GM12878 (cell line): ENCODE data around the gene GRIK2. TPM values are rescaled to one million over a fixed set of nuclear protein-coding genes. Genes with fewer than 3 reads are reported as not detected.

Source experiments
- ATAC-seq: fragments of 200-7000 bp; cut with Tn5 transposase; 3 replicates; pipeline ENCODE4 v1.9.1; 2020; ENCODE audit warnings: mild to moderate bottlenecking, moderate library complexity
- BruUV-seq: library from RNA; stranded (reverse); fragments of 400-500 nt; replicated peaks from 2 replicates; lab custom pipeline; 2021; lab: Mats Ljungman, UMichigan
- CTCF ChIA-PET: fragments of 300-600 bp; sonication (Branson Sonifier 250); formaldehyde crosslinking; extraction: SDS; loops from one replicate; lab custom pipeline; 2021; ENCODE audit warnings: inconsistent platforms; lab: Yijun Ruan, JAX
- POLR2A ChIA-PET: fragments of 350-600 bp; formaldehyde crosslinking; extraction: SDS; loops from one replicate; lab custom pipeline; 2021; ENCODE audit warnings: inconsistent platforms; lab: Charles Lee
- RAD21 ChIA-PET: fragments of 300-600 bp; sonication (Branson Sonifier 250); formaldehyde crosslinking; loops from one replicate; lab custom pipeline; 2023; ENCODE audit warnings: antibody characterized with exemption; ENCODE audit not compliant: unreplicated experiment; lab: Charles Lee
- SMC1A ChIA-PET: fragments of 300-600 bp; sonication (Branson Sonifier 250); formaldehyde crosslinking; loops from one replicate; lab custom pipeline; 2023; ENCODE audit not compliant: unreplicated experiment, uncharacterized antibody; lab: Charles Lee
- DNase-seq: peaks from one replicate; pipeline ENCODE4 v3.0.0-alpha.2; 2011; ENCODE audit warnings: low read depth, low spot score
- FAIRE-seq: peaks from 3 replicates; lab custom pipeline; 2011; peaks lifted over from hg19 to GRCh38; lab: Jason Lieb, UNC
- H2AFZ ChIP-seq: 2 replicates; pipeline ENCODE4 v1.6.0; 2011; ENCODE audit warnings: low read depth, low read length, control low read depth; ENCODE audit not compliant: control insufficient read depth
- H3K27ac ChIP-seq: 2 replicates; pipeline ENCODE4 v1.5.1; 2011; ENCODE audit warnings: control low read depth; ENCODE audit not compliant: control insufficient read depth, insufficient read depth
- H3K27me3 ChIP-seq, 2 experiments: replicated peaks in 1 of 2; 2 replicates each; pipeline versions ENCODE4 v1.6.0 to v1.6.1; 2011; ENCODE audit warnings: low read length in 1 of 2; ENCODE audit not compliant: control insufficient read depth in 2 of 2, insufficient read depth in 2 of 2
- H3K36me3 ChIP-seq, 2 experiments: 2 replicates each; pipeline ENCODE4 v1.5.1; 2011; ENCODE audit warnings: low read length in 1 of 2; ENCODE audit not compliant: control insufficient read depth in 2 of 2, insufficient read depth in 2 of 2
- H3K4me1 ChIP-seq: 2 replicates; pipeline ENCODE4 v1.6.1; 2011; ENCODE audit warnings: mild to moderate bottlenecking, low read length, moderate library complexity, mixed read lengths; ENCODE audit not compliant: control insufficient read depth, insufficient read depth
- H3K4me2 ChIP-seq: 2 replicates; pipeline ENCODE4 v1.6.0; 2011; ENCODE audit warnings: control low read depth; ENCODE audit not compliant: control insufficient read depth, insufficient read depth
- H3K4me3 ChIP-seq: fragments of 200-600 bp; sonication (generic); 2 replicates; pipeline ENCODE4 v1.5.1; 2016
- H3K79me2 ChIP-seq: 2 replicates; pipeline ENCODE4 v1.6.0; 2011; ENCODE audit warnings: low read length; ENCODE audit not compliant: control insufficient read depth, insufficient read depth
- H3K9ac ChIP-seq: 2 replicates; pipeline ENCODE4 v1.8.0; 2011; ENCODE audit warnings: low read length, control low read depth, mixed read lengths; ENCODE audit not compliant: control insufficient read depth, insufficient read depth
- H3K9me3 ChIP-seq: replicated peaks from 3 replicates; pipeline ENCODE4 v1.5.1; 2011; ENCODE audit warnings: mild to moderate bottlenecking, low read length; ENCODE audit not compliant: control insufficient read depth, insufficient read depth
- H4K20me1 ChIP-seq: 2 replicates; pipeline ENCODE4 v1.6.0; 2011; ENCODE audit not compliant: control insufficient read depth, insufficient read depth
- CBX5 ChIP-seq: sonication (generic); IDR thresholded peaks from 2 replicates; pipeline ENCODE4 v1.6.1; 2016; ENCODE audit warnings: low read depth, moderate library complexity, mild to moderate bottlenecking, inconsistent platforms
- EP300 ChIP-seq, 2 experiments: fragments of 150-350 bp in 1 of 2; IDR thresholded peaks; 2 replicates each; pipeline ENCODE4 v1.6.1; 2011 to 2012; ENCODE audit warnings: low read depth in 2 of 2, low read length in 2 of 2, borderline replicate concordance in 1 of 2, improper control_type of control experiment in 1 of 2, inconsistent platforms in 1 of 2; ENCODE audit not compliant: control insufficient read depth in 1 of 2
- MEF2B ChIP-seq: fragments of 450-650 bp; IDR thresholded peaks from 2 replicates; pipeline ENCODE4 v1.6.1; 2018; ENCODE audit warnings: mild to moderate bottlenecking, moderate library complexity; ENCODE audit not compliant: partially characterized antibody, poor library complexity, severe bottlenecking
- MYB ChIP-seq: fragments of 150-350 bp; IDR thresholded peaks from 2 replicates; pipeline ENCODE4 v1.6.1; 2014; ENCODE audit warnings: mild to moderate bottlenecking, low read depth, low read length, borderline replicate concordance
- NRF1 ChIP-seq: conservative IDR thresholded peaks from 2 replicates; pipeline ENCODE4 v1.6.1; 2011; ENCODE audit warnings: mild to moderate bottlenecking, low read depth, low read length, improper control_type of control experiment
- RELA ChIP-seq: fragments of 450-650 bp; IDR thresholded peaks from 2 replicates; pipeline ENCODE4 v1.8.0; 2014; ENCODE audit warnings: borderline replicate concordance; ENCODE audit not compliant: partially characterized antibody
- SP1 ChIP-seq: IDR thresholded peaks from one replicate; pipeline ENCODE4 v1.6.1; 2011; ENCODE audit warnings: low read depth, low read length
- SUZ12 ChIP-seq: fragments of 200-600 bp; sonication (generic); IDR thresholded peaks from one replicate; pipeline ENCODE4 v1.6.1; 2018; ENCODE audit warnings: antibody characterized with exemption, mild to moderate bottlenecking; ENCODE audit not compliant: unreplicated experiment
- TARDBP ChIP-seq: IDR thresholded peaks from 2 replicates; pipeline ENCODE4 v1.6.1; 2016; ENCODE audit warnings: borderline replicate concordance
- TCF12 ChIP-seq: IDR thresholded peaks from 2 replicates; pipeline ENCODE4 v1.6.1; 2011; ENCODE audit warnings: low read depth, mild to moderate bottlenecking, low read length
- WGBS: methylation state at CpG from one replicate; pipeline ENCODE4 v1.1.6; 2016; ENCODE audit warnings: low lambda C conversion rate; ENCODE audit not compliant: insufficient replicate concordance, insufficient coverage; ENCODE audit errors: missing lambda C conversion rate; 5-methylcytosine and 5-hydroxymethylcytosine counted together
- in situ Hi-C: fragments of 300-500 bp; cut with MboI; formaldehyde crosslinking; loops from 9 replicates; pipeline ENCODE4 v1.14.3; 2018; ENCODE audit warnings: mixed read lengths
- intact Hi-C: fragments of 100-400 bp; cut with micrococcal nuclease; formaldehyde crosslinking; loops from one replicate; pipeline ENCODE4 v1.14.2; 2022; ENCODE audit not compliant: unreplicated experiment
- polyA plus RNA-seq, 11 experiments: library from polyadenylated mRNA; depleted of rRNA in 4 of 11; unstranded in 6 of 11; stranded (reverse) in 5 of 11; fragments of >200 nt; fragmentation: Nextera tagmentation in 4 of 11; fragmentation: Illumina TruSeq in 1 of 11; extraction: Ambion mirVana in 4 of 11; extraction: Trizol in 1 of 11; gene quantifications; 1 replicate in 1 of 11; 2 replicates in 10 of 11; pipeline versions ENCODE4 v1.2.1 to v1.2.3, GENCODE V29; 2011 to 2016; ENCODE audit warnings: inconsistent platforms in 2 of 11, missing spikeins in 2 of 11, low read depth in 1 of 11
- total RNA-seq, 4 experiments: library from RNA; depleted of rRNA in 3 of 4; stranded (reverse); fragments of >200 nt in 3 of 4; fragmentation: Illumina TruSeq in 1 of 4; extraction: Trizol in 1 of 4; gene quantifications; 2 replicates each; pipeline versions ENCODE4 v1.2.1 to v1.2.3, GENCODE V29; 2013 to 2021
- TF ChIP-seq, protein P1 (sequence below): fragments of 450-650 bp; IDR thresholded peaks from 2 replicates; pipeline ENCODE4 v1.6.1; 2017; ENCODE audit warnings: mild to moderate bottlenecking

Gene GRIK2
- total and polyA plus RNA-seq, 10 of the 15 experiments (the other 5 are each of a cell fraction or from before 2014, with no cell fraction given): not detected

- POLR2A ChIA-PET: no interaction called here
- Histone ChIP-seq H3K4me1 (no peaks in the 10 kb centered on the region), H3K27ac (no peak overlapping the region), H3K27me3 (no peaks in the 10 kb centered on the region), H3K9me3 (no peaks in the 10 kb centered on the region), H2AFZ (no peak overlapping the region), H3K4me2 (no peak overlapping the region), H3K9ac (no peak overlapping the region), H3K79me2 (no peaks in the 10 kb centered on the region), H3K36me3 (no peaks in the 10 kb centered on the region), H4K20me1 (no peaks in the 10 kb centered on the region), H3K4me3 (no peak overlapping the region)
- TF ChIP-seq RELA (no peak), NRF1 (no peak), MEF2B (no peak), SP1 (no peak), TARDBP (no peak), EP300 (IDR thresholded peaks at IDR 0.05; ENCODE audit: borderline replicate concordance in 1 of 2, control insufficient read depth in 1 of 2, low read depth in 2 of 2, low read length in 2 of 2) (no peak), CBX5 (no peak)
- DNase-seq (no peak), FAIRE-seq (no peak), ATAC-seq (no peak)
- no TSS peak for BruUV-seq
- RAD21 ChIA-PET: no interaction called here
- SMC1A ChIA-PET: interaction anchor here (1.3 kb wide), 1 partner anchor 22 kb away, joined by 3 read pairs; no protein-coding TSS in a partner anchor
- 24% methylated on average over 3 of the region's 3 CpGs for WGBS
- CTCF ChIA-PET: no interaction called here
- intact Hi-C loops: no loop called here
- in situ Hi-C loops: no loop called here
Observed at GRCh38 chr6:102023977-102024657, 630.6 kb downstream of the GRIK2 start.

DNA sequence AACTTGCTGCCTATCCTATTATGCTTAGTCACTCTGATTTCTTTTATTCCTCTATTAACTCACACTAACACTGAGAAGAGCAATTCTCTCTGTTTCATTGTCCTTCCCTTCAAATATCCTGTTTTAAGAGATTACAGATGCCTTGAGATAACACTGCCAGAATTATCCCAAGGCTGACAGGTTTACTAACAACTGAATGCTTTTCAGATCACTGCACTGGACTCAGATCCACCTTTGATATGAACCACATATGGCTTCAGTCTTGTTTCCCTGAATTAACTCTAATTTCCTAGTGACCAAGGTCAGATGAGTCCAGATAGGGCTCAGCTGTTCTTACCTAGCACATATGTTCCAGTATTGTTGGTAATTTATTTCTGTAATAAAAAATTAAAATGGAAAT, 633.1 kb downstream of the GRIK2 start:
- POLR2A ChIA-PET: no interaction called here
- SMC1A ChIA-PET: interaction anchor here (1.3 kb wide), 1 partner anchor 10 kb away, joined by 3 read pairs; no protein-coding TSS in a partner anchor
- H2AFZ ChIP-seq: no peak overlapping the region
- CTCF ChIA-PET: no interaction called here
- H3K9me3 ChIP-seq: no peaks in the 10 kb centered on the region
- FAIRE-seq (no peak), ATAC-seq (no peak), DNase-seq (no peak)
- H4K20me1 ChIP-seq: no peaks in the 10 kb centered on the region
- H3K4me1 ChIP-seq: no peaks in the 10 kb centered on the region
- TF ChIP-seq SUZ12 (no peak), TCF12 (no peak), MYB (no peak)
- TF ChIP-seq, protein P1, sequence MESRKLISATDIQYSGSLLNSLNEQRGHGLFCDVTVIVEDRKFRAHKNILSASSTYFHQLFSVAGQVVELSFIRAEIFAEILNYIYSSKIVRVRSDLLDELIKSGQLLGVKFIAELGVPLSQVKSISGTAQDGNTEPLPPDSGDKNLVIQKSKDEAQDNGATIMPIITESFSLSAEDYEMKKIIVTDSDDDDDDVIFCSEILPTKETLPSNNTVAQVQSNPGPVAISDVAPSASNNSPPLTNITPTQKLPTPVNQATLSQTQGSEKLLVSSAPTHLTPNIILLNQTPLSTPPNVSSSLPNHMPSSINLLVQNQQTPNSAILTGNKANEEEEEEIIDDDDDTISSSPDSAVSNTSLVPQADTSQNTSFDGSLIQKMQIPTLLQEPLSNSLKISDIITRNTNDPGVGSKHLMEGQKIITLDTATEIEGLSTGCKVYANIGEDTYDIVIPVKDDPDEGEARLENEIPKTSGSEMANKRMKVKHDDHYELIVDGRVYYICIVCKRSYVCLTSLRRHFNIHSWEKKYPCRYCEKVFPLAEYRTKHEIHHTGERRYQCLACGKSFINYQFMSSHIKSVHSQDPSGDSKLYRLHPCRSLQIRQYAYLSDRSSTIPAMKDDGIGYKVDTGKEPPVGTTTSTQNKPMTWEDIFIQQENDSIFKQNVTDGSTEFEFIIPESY: no peak
- no peaks in the 10 kb centered on the region for H3K27me3 ChIP-seq
- no peaks in the 10 kb centered on the region for H3K79me2 ChIP-seq
- in situ Hi-C loops: no loop called here
- RAD21 ChIA-PET: no interaction called here
- BruUV-seq: no TSS peak
- no peak overlapping the region for H3K27ac ChIP-seq
- intact Hi-C loops: no loop called here
- H3K4me2 ChIP-seq: no peak overlapping the region
- H3K9ac ChIP-seq: no peak overlapping the region
- H3K4me3 ChIP-seq: no peak overlapping the region
- H3K36me3 ChIP-seq: no peaks in the 10 kb centered on the region
